SK-N-MC (cell line): ENCODE data around the gene IZUMO1.

ENCODE experiments used
- DNase-seq: peaks from one replicate; pipeline ENCODE4 v3.0.0-alpha.2; 2011; ENCODE audit warnings: low read depth, low spot score
- H3K27ac ChIP-seq: fragments of 200-600 bp; sonication (generic); 2 replicates; pipeline ENCODE4 v1.5.1; 2016; ENCODE audit warnings: mixed run types
- H3K36me3 ChIP-seq: fragments of 200-600 bp; sonication (generic); 2 replicates; pipeline ENCODE4 v1.6.1; 2017; ENCODE audit warnings: antibody characterized with exemption, low read length, mixed read lengths; ENCODE audit not compliant: insufficient read depth
- H3K4me3 ChIP-seq: fragments of 200-600 bp; sonication (generic); 2 replicates; pipeline ENCODE4 v1.5.1; 2016
- H3K9ac ChIP-seq: fragments of 200-600 bp; sonication (generic); 2 replicates; pipeline ENCODE4 v1.8.0; 2017; ENCODE audit warnings: mixed run types, mixed read lengths; ENCODE audit not compliant: insufficient read length
- H3K9me3 ChIP-seq: fragments of 200-600 bp; sonication (generic); 2 replicates; pipeline ENCODE4 v1.6.1; 2017; ENCODE audit warnings: low read depth, mild to moderate bottlenecking, antibody characterized with exemption, low read length, moderate library complexity, mixed read lengths
- EZH2 ChIP-seq: fragments of 200-600 bp; sonication (generic); IDR thresholded peaks from one replicate; pipeline ENCODE4 v1.6.1; 2017; ENCODE audit warnings: antibody characterized with exemption
- FOXP2 ChIP-seq: optimal IDR thresholded peaks from 2 replicates; pipeline ENCODE3; 2011; ENCODE audit warnings: mild to moderate bottlenecking, moderate library complexity; ENCODE audit not compliant: insufficient read depth; ENCODE audit errors: extremely low read length, control extremely low read depth
- POLR2AphosphoS5 ChIP-seq: IDR thresholded peaks from 2 replicates; pipeline ENCODE4 v1.6.1; 2012; ENCODE audit warnings: mild to moderate bottlenecking, low read depth, low read length, borderline replicate concordance

The IZUMO1 gene

DNA sequence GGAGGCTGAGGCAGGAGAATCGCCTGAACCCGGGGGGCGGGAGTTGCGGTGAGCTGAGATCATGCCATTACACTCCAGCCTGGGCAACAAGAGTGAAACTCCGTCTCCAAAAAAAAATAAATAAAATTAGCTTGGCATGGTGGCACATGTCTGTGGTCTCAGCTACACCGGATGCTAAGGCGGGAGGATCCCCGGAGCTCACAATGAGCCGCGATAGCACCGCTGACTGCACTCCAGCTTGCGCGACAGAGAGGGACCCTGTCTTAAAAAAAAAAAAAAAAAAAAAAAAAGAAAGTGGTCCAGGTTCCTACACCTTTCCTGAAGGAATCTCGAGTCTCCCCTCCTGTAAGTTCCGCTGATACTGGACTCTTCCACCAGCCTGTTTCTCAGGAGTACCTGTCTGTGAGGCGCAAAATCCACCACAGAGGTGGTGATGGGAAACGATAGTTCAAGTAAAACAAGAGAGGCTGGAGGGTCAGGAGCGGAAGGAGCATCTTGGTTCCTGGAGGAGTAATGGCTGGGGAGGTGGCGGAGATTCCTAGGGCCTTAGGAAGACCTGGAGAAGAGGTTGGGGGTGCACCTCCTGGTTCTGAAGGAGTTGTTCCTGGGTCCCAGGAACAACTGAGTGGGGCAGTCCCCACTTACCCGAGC lies 5.3 kb upstream of the IZUMO1 start:
- no peaks in the 10 kb centered on the region for H3K9me3 ChIP-seq
- no peak overlapping the region for H3K4me3 ChIP-seq
- H3K27ac ChIP-seq = no peak overlapping the region
- no peak overlapping the region for H3K9ac ChIP-seq
- no peaks in the 10 kb centered on the region for H3K36me3 ChIP-seq
- no peak for DNase-seq
- TF ChIP-seq EZH2 (no peak), POLR2AphosphoS5 (no peak), FOXP2 (no peak)

DNA sequence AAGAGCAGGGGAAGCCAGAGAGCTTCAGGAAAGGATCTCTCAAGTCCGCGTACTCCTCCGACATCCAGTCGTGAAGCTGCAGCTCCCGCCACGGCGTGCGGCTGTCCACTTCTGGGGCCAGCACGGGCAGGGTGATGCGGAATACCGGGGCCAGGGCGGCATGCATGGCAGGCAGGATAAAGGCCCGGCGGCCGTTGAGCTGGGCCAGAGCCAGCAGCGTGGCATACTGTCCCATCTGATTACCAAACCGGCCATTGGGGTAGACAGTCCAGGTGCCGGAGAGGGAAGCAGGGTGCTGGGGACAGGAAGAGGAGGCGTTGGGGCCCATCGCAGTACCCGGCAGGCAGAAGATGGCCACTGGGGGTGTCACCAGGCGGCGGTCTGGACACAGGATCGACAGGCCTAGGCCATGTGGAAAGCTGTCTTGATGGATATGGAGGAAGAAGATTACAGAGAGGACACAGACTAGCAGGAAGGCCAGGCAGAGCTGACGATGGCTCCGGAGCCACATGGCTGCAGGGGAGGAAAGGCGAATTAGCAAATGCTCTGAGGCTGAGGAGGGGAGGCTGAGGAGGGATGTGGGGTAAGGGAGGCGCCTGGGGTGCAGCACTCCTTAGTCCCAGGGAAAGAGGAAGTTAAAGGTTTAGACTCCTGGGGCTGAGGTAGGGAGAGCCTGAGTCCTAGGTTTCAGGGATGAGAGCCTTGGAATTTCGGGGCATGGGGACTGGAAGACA lies 4.2 kb upstream of the IZUMO1 start:
- Histone ChIP-seq H3K4me3 (no peak overlapping the region), H3K27ac (no peak overlapping the region), H3K36me3 (no peaks in the 10 kb centered on the region), H3K9ac (no peak overlapping the region), H3K9me3 (no peaks in the 10 kb centered on the region)
- no peak for DNase-seq
- TF ChIP-seq EZH2 (no peak), FOXP2 (no peak), POLR2AphosphoS5 (no peak)

DNA sequence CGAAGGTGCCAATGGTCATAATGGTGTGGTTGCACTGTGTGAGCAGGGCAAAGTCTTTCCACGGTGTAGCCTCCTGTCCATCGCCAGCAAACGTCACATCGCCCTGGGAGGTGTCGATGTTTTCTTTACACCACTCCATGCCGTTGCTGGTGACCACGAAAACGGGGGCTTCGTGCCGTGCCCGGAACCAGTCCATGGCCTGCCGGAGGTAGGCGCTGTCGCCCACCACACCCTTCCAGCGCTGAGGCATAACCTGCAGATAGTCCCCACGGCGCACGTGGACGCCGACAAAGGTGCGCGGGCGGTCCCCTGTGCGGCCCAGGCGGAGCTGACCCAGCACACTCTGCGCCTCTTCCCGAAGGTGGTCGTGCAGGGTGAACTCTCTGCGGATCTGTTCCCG lies 3.6 kb upstream of the IZUMO1 start:
- H3K9me3 ChIP-seq = no peaks in the 10 kb centered on the region
- no peak for DNase-seq
- no peaks in the 10 kb centered on the region for H3K36me3 ChIP-seq
- H3K27ac ChIP-seq = no peak overlapping the region
- TF ChIP-seq POLR2AphosphoS5 (no peak), EZH2 (no peak), FOXP2 (no peak)
- no peak overlapping the region for H3K9ac ChIP-seq
- no peak overlapping the region for H3K4me3 ChIP-seq

DNA sequence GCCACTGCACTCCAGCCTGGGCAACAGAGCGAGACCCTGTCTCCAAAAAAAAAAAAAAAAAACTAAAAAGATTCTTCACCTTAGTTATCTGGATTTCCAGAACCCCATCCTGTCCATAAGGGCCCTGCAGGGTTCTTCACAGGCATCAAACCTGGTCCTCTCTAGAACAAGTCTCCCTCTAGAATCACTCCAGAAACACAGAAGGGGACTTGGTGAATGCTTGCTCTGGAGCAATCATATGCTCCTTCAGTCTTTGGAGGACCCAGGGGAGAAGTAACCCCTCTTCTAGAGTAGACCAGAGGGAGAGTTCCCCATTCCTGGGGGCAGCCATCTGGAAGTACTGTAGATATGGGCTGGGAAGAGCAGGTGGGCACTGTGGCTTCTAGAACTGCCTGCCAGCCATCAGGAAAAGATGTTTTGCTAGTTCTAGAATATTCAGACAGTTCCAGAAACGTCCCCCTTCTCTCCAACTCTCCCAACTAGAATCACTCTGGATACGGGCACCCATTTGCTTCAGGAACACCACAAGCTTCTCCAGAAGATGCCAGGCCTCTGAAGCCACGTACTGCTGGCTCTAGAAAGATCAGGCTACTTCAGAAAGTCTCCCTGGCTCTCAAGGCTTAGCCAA lies 3.0 kb upstream of the IZUMO1 start:
- Histone ChIP-seq H3K9me3 (no peaks in the 10 kb centered on the region), H3K36me3 (no peaks in the 10 kb centered on the region), H3K4me3 (no peak overlapping the region), H3K27ac (no peak overlapping the region), H3K9ac (no peak overlapping the region)
- TF ChIP-seq POLR2AphosphoS5 (no peak), EZH2 (no peak), FOXP2 (no peak)
- no peak for DNase-seq

DNA sequence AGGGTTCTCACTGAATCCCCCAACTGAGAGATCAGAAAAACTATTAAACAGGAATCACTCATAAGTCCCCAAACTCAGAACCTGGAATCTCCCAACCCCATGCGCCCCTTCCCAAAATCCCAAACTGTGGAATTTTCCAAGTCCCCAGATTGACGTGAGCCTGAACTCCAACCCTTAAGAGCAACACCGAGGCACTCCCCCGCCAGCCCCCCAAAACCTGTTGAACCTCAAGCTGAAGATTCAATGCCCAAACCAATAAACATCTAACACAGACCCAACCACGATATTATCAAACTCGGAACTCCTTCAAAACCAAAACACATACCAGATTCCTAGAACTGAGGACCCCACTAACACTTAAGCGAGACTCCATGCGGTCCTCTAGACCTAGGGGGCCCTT lies 599 bp downstream of the IZUMO1 start:
- Histone ChIP-seq H3K9me3 (no peaks in the 10 kb centered on the region), H3K27ac (peak overlapping the region; percentile 77), H3K9ac (no peak overlapping the region), H3K36me3 (no peaks in the 10 kb centered on the region), H3K4me3 (no peak overlapping the region)
- DNase-seq = no peak
- no peak for TF ChIP-seq EZH2
- no peak for TF ChIP-seq FOXP2
- no peak for TF ChIP-seq POLR2AphosphoS5

DNA sequence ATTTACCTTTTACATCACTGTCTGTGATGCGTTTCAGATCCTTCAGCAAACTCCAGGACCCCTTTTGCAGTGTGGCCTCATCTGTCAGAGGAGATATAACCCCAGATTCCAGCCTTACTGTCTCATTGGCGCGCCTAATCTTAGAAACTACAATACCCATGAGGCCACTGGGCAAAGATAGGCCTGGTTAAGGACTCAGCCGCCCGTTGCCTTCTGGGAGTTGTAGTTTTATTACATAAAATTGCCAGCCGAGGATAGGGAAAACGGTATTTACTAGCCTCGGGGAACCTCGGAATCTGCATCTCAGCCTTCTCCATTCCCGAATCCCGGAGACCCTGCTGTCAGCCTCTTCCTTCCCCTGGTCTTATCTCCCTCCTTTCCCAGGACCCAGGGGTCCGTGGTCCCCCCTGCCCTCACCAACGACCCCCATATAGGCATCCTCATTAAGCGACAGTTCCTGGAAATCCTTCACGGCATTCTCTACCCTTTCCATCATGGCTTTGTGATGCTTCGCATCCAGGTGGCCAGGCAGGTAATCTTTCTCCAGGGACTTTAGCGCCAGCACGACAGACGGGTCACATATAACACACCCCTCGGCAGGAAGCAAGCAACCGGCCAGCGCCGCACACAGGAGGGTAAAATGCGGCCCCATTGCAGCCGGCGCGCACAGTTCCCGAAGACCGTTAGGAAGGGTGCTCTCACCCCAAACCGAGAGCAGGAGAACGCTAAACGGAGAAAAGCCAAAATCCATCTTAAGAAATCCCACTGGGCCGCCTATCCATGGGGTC lies 1.3 kb downstream of the IZUMO1 start:
- no peak for TF ChIP-seq EZH2
- TF ChIP-seq FOXP2 = no peak
- no peak overlapping the region for H3K9ac ChIP-seq
- no peak overlapping the region for H3K4me3 ChIP-seq
- no peaks in the 10 kb centered on the region for H3K9me3 ChIP-seq
- no peaks in the 10 kb centered on the region for H3K36me3 ChIP-seq
- no peak overlapping the region for H3K27ac ChIP-seq
- peak; percentile 32 for DNase-seq

DNA sequence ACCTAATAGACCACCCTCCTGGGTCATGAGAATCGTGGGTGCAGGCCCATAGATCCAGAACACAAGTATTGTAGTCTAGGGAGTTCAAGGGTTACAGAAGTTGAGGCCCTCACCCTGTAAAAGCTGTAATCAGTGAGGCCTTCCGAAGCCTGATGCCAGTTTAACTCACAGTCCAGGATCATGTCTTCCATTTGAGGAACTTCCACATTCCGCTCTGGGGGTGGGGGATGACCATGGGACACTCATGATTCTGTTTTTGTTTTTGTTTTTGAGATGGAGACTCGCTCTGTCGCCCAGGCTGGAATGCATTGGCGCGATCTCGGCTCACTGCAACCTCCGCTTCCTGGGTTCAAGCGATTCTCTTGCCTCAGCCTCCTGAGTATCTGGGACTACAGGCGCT lies 4.6 kb downstream of the IZUMO1 start:
- DNase-seq = no peak
- Histone ChIP-seq H3K27ac (no peak overlapping the region), H3K4me3 (no peak overlapping the region), H3K9me3 (no peaks in the 10 kb centered on the region), H3K36me3 (no peaks in the 10 kb centered on the region), H3K9ac (no peak overlapping the region)
- no peak for TF ChIP-seq POLR2AphosphoS5
- TF ChIP-seq FOXP2 = no peak
- no peak for TF ChIP-seq EZH2

DNA sequence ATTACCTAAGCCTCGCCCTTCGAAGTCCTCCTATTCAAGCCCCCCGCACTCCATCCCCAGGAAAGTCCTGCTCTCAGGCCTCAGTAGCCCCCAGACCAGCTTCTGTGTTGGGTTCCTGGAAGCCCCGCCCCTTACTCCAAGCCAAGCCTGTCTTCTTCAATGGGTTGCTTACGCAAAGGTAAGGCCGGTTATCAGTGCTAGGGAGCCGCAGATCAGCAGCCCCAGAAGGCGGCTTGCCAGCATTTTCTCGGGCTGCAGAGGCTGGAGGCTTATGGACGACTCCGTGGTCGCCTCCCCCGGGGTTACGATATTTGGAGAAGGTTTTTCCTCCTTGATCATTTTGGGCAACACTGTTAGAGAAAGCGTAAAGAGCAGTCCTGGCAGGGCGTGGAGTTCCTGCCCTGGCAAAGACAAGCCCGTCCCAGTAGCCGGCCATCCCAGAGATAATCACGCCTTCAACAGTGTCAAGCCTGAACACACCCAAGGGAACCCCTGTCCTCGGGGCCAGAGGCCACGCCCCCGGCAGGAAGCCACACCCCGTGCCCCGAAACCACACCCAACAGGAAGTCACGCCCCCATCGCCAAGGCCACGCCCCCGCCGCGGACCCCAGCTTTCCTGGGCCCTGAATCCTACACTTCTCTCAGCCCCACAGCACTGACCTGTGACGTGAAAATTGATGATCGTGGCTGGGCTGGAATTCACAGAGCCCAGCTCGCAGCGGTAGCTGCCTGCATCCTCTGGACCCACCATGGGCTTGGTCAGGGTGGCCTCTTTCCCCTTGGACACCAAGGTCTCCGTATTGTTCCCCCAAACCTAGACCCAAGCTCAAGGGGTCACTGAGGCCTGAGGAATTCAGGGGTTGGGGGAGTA lies 5.3 kb downstream of the IZUMO1 start:
- Histone ChIP-seq H3K9me3 (no peaks in the 10 kb centered on the region), H3K9ac (no peak overlapping the region), H3K36me3 (no peaks in the 10 kb centered on the region), H3K27ac (no peak overlapping the region), H3K4me3 (no peak overlapping the region)
- no peak for DNase-seq
- TF ChIP-seq EZH2 = no peak
- no peak for TF ChIP-seq POLR2AphosphoS5
- TF ChIP-seq FOXP2 = no peak
